ENCODE measurements around the gene CANX.
A peak's percentile ranks its signal among the peaks of the same experiment; 100 is the strongest.
"Not testable (repeated sequence)": the region's sequence is repeated elsewhere in the genome, so short reads cannot be mapped to it uniquely, and the experiment has no call there.

Gene CANX

GRCh38 chr5:179700401-179700918 lies 1.7 kb downstream of the CANX start:
- DNase-seq = no peak

- no peak for DNase-seq
Observed at GRCh38 chr5:179716286-179716685, 17.5 kb downstream of the CANX start.

GRCh38 chr5:179720222-179720621 lies 21.5 kb downstream of the CANX start:
- no peak for DNase-seq

GRCh38 chr5:179724163-179724562 lies 25.4 kb downstream of the CANX start:
- DNase-seq = no peak

GRCh38 chr5:179727106-179727505 lies 28.3 kb downstream of the CANX start:
- DNase-seq = no peak

GRCh38 chr5:179729303-179729702 lies 30.5 kb downstream of the CANX start:
- DNase-seq = no peak

GRCh38 chr5:179729727-179730126 lies 31.0 kb downstream of the CANX start:
- DNase-seq = no peak

GRCh38 chr5:179730356-179730755 lies 31.6 kb downstream of the CANX start:
- no peak for DNase-seq

- no peak for DNase-seq
Observed at GRCh38 chr5:179730852-179731251, 32.1 kb downstream of the CANX start.

GRCh38 chr5:179731791-179732411 lies 33.1 kb downstream of the CANX start:
- peak; percentile 37 for DNase-seq

- DNase-seq = peak; percentile 99
Observed at GRCh38 chr5:179732412-179732917, 33.7 kb downstream of the CANX start, which contains the start of gene MAML1. MAML1 (plus strand) TSS chr5:179732822; CDS start chr5:179733113, 291 bp downstream.

- no peak for DNase-seq
Observed at GRCh38 chr5:179732918-179733771, 34.4 kb downstream of the CANX start.

GRCh38 chr5:179733772-179734126 lies 35.0 kb downstream of the CANX start:
- DNase-seq = no peak

GRCh38 chr5:179734536-179735164 lies 35.9 kb downstream of the CANX start:
- DNase-seq = no peak

GRCh38 chr5:179738742-179739141 lies 40.0 kb downstream of the CANX start:
- DNase-seq = no peak

- DNase-seq = not testable (repeated sequence)
Observed at GRCh38 chr5:179744106-179744505, 45.3 kb downstream of the CANX start.

- DNase-seq = no peak
Observed at GRCh38 chr5:179746872-179747271, 48.1 kb downstream of the CANX start.

GRCh38 chr5:179747811-179748210 lies 49.0 kb downstream of the CANX start:
- no peak for DNase-seq

- no peak for DNase-seq
Observed at GRCh38 chr5:179749857-179750508, 51.2 kb downstream of the CANX start.

- DNase-seq = no peak
Observed at GRCh38 chr5:179753971-179754370, 55.2 kb downstream of the CANX start.

GRCh38 chr5:179755022-179755421 lies 56.3 kb downstream of the CANX start:
- no peak for DNase-seq

- no peak for DNase-seq
Observed at GRCh38 chr5:179758955-179759354, 60.2 kb downstream of the CANX start.
